Measurements from ENCODE around the gene CFAP251. TPM values are rescaled to one million over a fixed set of nuclear protein-coding genes. Genes with fewer than 3 reads are reported as not detected.
A peak's percentile ranks its signal among the peaks of the same experiment; 100 is the strongest.
"Not testable (repeated sequence)": the region's sequence is repeated elsewhere in the genome, so short reads cannot be mapped to it uniquely, and the experiment has no call there.

Gene CFAP251
- total RNA-seq, 1 donor from 2014 or later, result 0.92 TPM

DNA sequence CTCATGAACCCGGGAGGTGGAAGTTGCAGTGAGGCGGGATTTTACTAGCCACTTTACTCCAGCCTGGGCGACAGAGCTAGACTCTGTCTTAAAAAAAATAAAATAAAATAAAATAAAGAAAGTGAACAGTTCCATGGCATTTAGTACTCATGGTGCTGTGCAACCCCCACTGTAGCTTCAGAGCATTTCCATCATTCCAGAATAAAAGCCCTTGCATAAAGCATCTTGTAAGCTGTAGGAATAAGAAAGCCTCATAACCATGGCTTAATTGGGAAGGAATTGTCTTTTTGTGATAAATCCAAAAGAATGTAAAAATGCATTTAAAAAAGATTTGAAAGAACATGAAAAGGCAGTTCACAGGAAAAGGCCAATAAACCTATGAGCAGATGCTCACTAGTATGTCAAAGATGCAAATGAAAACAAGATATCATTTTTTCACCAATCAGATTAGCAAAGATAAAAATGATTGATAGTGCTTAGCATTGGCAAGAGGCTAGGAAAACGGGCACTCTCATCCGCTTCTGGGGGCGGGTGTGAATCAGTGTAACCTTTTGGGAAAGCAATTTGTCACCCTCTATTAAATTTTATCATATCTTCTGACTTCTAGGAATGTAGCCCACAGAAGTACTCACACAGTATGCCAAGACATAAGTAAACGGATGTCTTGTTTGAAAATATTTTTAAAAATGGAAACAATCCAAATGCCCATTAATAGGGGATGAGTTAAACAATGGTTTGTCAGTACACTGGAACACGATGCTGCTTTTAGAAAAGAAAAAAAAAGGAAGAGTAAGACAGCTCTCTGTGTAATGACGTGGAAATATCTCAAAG lies 46.6 kb downstream of the CFAP251 start:
- no peak for DNase-seq
- intact Hi-C loops (cut with micrococcal nuclease), result no loop called here
- peak; percentile 24 for ATAC-seq

DNA sequence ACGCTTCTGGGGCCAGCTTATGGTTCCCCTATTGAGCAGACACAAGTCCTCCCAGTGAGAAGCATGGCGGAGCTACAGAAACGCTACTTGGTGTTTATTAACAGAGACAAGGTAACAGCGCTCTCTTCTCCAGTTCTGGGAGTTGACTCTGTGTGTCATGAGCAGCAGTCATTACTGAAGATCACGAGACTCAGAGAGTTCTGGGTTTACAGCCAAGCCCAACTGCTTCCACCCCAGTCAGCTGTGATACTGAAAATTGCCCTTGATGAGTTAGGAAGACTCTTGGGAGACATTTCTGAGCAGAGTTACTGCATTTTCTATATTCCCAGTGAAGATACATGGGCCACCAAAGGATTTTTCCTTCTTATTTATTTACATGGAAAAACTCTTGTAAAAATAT lies 48.6 kb downstream of the CFAP251 start:
- intact Hi-C loops (cut with micrococcal nuclease), result no loop called here
- ATAC-seq (peak; percentile 87), DNase-seq (no peak)

DNA sequence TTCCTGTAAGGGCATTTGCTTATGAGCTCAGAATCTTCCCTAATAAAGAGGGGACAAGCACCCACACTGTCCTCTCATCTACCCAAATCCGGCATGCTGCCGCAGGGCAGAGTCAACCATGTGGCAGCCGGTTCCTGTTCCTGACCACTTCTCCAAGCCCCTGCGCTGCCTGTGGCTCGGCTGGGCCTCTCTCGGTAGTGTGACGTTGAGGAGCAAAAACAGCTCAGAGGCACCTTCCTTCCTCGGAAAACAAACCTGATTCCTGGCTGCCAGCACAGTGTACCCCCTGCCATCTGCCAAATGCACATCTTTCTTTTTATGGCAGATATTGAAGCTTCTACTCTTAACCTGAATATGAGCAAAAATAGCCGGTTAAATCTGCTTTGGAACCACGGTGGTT lies 50.5 kb downstream of the CFAP251 start:
- intact Hi-C loops (cut with micrococcal nuclease), result no loop called here
- ATAC-seq (no peak), DNase-seq (peak; percentile 40)

DNA sequence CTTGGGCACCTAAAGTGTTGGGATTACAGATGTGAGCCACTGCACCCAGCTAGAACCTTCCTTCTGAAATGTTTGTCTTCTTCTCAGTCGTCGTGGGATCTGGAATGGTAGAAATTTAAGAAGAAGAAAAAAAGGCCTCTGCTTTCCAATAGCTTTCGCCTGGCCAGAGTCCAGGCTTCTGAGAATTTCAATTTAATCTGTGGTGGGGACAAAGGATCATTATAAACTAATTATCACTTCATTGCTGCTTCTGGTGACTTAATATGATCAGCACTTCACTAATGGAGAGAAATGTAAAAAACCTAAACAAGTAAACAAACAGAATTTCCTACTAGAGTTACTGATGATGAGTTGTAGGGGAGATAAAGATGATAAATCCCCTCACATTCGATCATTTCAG lies 51.3 kb downstream of the CFAP251 start:
- intact Hi-C loops (cut with micrococcal nuclease), result no loop called here
- DNase-seq (no peak), ATAC-seq (no peak)

- DNase-seq (peak; percentile 56), ATAC-seq (peak; percentile 65)
- intact Hi-C loops (cut with micrococcal nuclease), result no loop called here
Measured at GRCh38 chr12:121970581-121971300, 52.3 kb downstream of the CFAP251 start.

- intact Hi-C loops (cut with micrococcal nuclease), result no loop called here
- DNase-seq (no peak), ATAC-seq (peak; percentile 61)
Measured at GRCh38 chr12:121974026-121974985, 55.9 kb downstream of the CFAP251 start.

DNA sequence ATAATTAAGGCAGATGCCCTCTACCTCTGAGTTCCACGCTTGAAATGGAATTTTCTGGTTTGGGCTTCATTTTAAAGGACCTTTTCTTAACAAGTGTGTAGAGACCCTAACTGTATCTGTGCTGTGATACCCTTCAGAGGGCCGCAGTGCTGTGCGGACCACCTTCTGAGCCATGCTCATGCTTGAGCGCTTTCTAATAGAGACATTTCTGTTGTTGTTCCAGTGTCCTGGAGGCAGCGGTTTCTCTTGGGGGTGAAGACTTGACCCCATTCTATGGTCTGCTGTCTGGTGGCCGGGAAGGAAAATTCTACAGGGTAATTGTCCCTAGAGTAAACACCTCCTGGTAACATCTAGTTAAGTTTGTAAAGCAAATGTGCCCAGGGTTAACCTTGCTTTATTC lies 56.6 kb downstream of the CFAP251 start:
- no peak for DNase-seq

DNA sequence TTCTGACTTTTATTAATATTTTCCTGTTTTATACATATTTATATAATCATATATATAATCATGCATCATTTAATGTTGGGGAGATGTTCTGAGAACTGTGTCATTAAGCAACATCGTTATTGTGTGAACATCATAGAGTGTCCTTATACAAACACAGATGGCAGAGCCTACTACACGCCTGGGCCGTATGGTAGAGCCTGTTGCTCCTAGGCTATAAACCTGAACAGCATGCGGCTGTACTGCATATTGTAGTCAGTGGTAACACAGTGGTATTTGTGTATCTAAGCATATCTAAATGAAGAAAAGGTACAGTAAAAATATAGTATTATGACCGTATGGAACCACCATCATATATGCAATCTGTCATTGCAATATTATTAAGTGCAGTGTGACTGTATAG lies 58.6 kb downstream of the CFAP251 start:
- no peak for DNase-seq
- intact Hi-C loops (cut with micrococcal nuclease), result no loop called here
- no peak for ATAC-seq

More for the DNA sequence above, 56.6 kb downstream of the CFAP251 start:
- no peak for ATAC-seq
- intact Hi-C loops (cut with micrococcal nuclease), result no loop called here

DNA sequence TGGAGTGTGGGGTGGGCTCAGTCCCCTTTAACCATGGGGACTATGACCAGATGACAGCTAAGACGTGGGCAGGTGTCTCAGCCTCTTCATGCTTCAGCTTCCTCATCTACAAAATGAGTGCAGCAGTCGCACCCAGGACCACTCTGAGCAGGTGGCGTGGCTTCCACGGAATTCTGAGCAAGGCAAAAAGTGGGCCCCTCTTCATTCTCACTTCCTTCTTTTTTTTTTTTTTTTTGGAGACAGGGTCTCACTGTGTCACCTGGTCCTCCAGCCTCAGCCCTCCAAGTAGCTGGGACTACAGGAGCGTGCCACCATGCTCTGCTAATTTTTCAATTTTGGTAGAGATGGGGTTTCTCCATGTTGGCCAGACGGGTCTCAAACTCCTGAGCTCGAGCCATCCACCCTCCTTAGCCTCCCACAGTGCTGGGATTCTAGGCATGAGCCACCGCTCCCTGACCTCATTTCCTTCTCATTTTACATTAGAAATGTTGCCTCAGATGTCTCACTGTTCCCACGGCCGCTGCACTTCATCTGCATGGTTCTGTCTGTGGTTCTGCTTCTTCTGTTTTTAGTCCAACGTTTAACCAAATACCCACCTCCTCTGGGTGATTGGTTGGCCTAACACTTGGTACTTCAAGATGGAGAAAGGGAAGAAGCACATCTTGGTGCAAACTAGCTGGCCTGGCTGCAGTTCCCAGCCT lies 61.9 kb downstream of the CFAP251 start:
- ATAC-seq (no peak), DNase-seq (no peak)
- intact Hi-C loops (cut with micrococcal nuclease), result no loop called here

- no peak for DNase-seq
- intact Hi-C loops (cut with micrococcal nuclease), result no loop called here
- ATAC-seq, result no peak
Measured at GRCh38 chr12:121980892-121981272, 62.5 kb downstream of the CFAP251 start.

- ATAC-seq, result no peak
Measured at GRCh38 chr12:121981456-121981855, 63.1 kb downstream of the CFAP251 start.

DNA sequence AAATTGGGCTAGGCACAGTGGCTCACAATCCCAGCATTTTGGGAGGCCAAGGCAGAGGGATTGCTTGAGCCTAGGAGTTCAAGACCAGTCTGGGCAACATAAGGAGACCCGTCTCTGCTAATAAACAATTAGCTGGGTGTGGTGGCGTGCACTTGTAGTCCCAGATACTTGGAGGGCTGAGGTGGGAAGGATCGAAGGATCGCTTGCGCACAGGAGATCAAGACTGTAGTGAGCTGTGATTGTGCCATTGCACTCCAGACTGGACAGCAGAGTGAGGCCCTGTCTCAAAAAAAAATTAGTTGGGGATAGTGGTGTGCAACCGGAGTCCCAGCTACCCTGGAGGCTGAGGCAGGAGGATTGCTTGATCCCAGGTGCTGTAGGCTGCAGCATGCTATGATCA lies 64.6 kb downstream of the CFAP251 start:
- ATAC-seq (no peak), DNase-seq (no peak)
- intact Hi-C loops (cut with micrococcal nuclease), result no loop called here

More at GRCh38 chr12:121981456-121981855, 63.1 kb downstream of the CFAP251 start:
- intact Hi-C loops (cut with micrococcal nuclease), result no loop called here
- no peak for DNase-seq

DNA sequence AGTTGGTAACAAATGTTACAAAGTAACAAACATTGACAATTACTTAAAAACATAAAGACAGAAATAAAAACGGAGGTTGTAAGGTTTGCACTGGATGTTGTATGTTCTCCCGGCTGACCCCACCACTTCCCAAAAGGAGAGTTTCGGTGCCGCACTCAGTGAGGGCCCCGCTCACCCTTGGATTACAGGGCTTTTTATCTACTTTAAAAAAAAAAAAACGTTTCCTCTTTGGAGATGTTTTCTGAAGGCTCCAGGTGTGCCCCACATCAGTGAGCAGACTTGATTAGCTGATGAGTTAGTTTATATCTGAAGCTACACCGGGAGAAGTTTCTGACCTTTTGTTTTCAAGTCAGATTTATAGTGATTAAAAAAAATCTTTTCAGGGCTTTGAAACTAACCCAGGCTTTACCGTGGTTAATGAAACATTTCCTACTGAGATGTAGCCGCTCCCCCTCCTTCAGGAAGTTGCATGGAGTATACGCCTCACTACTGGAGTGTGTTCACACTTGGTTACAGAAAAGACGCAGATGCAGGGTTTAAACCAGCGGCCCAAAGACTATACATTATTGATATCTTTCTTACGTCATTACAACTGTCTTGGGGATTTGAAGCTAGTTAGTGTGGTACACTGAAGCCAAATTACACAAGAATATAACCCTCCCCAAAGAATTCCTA lies 65.3 kb downstream of the CFAP251 start:
- DNase-seq, result no peak
- intact Hi-C loops (cut with micrococcal nuclease), result no loop called here

DNA sequence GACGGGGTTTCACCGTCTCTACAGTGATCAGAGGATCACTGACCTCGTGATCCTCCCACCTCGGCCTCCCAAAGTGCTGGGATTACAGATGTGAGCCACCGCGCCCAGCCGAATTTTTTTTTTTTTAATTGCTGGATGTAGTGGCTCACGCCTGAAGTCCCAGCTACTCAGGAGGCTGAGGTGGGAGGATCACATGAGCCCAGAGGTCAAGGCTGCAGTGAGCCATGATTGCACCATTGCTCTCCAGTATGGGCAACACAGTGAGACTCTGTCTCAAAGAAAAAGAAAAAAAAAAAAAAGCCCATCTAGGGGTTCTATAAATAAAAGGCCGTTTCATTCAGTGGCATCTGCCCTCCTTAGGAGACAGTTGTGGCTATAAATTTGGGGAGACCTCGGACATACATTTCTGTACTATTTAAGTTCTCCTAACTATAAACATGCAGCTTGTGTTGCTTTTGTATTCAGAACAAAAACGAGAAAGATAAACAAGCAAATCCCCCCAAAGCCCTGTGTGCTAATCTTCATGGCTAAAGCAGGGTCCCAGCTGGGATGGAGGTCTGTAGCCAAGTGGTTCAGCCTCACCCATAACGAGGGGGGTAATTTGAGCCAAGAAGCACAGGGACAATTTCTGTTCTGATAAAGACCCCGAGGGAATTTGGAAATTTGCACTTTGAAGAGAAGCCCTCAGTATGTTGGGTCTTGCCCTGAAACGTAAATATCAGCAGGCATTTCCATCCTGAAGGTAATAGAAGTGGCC lies 68.3 kb downstream of the CFAP251 start:
- ATAC-seq (no peak), DNase-seq (no peak)
- intact Hi-C loops (cut with micrococcal nuclease), result no loop called here

More for the DNA sequence above, 65.3 kb downstream of the CFAP251 start:
- ATAC-seq, result no peak

DNA sequence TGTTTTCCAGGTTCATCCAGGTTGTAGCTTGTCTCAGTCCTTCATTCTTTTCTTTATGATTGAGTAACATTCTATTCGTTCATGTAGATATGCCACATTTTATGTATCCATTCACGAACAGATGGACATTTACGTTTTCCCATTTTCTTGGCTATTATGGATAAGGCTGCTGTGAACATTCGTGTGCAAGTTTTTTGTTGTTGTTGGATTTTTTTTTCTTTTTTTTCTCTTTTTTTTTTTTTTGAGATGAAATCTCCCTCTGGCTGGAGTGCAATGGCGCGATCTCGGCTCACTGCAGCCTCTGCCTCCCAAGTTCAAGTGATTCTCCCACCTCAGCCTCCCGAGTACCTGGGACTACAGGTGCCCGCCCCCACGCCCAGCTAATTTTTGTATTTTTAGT lies 70.1 kb downstream of the CFAP251 start:
- DNase-seq; intact Hi-C loops (cut with micrococcal nuclease); ATAC-seq: not testable (repeated sequence)

DNA sequence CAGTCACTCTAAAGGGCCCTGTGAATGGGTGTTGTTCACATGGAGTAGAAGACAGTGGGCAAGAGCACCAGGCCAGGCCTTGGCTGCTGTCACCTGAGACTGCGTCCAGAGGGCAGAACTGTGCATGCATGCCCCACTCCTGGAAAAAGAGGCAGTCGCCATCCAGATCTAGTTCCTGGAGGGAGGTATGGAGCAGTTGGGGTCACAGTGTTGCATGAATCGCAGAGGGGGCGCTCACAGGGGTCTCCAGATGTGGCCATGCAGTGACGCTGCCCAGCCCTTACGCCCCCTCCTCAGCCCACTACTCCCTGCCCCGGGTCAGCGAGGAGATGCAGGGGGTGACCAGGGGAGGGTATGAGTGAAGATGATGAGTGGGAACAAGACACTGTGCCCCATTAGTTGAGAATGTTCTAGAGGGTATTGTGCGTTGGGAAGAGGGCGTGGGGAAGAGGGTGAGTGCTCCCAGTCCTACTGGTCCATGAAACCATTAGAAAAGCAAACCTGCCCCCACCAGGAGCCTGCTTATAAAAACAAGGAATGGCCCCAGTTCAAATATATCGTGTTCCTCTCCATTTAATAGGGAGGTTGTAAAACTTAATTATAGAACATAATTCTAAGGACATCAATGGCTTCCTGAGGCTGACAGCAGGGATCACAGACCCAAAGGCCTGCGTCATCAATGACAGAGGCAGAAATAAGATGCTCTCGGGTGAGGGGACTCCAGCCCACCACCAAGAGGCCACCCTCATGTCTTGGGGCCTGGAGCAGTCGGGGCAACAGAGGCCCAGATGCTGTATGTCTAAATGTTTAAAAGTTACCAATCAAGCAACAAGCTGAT lies 71.1 kb downstream of the CFAP251 start:
- ATAC-seq (no peak), DNase-seq (no peak)
- intact Hi-C loops (cut with micrococcal nuclease), result no loop called here

DNA sequence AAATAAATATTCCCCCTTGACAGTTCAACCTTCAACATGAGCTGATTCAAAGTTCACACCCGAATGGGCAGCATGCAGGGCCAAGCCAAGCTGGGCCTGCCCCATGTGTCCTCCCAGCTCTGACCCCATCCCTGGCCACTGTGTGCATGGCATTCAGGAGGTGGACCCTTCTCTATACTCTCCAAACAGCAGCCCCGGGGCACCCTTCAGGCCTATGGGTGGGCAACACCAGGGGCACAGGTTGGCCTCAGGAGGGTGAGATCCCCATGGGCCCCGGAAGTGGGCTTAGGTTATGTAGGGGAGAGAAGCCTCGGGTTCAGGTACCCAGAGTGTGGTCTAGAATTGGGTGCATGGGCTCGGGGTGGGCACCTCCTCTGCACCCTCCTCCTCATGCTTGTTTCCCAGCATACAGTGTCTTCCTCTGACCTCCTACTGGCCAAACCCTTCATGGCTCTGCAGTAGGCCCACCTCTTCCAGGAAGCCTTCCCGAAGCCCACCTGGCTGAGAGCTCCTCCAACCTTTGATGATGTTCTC lies 71.8 kb downstream of the CFAP251 start:
- ATAC-seq, result no peak
- no peak for DNase-seq
- intact Hi-C loops (cut with micrococcal nuclease), result no loop called here

Measured in left ventricle myocardium superior (tissue), 1 donor.